Measurements from ENCODE around the gene TRMT11.

GRCh38 chr6:125950293-125950692 is 36.0 kb upstream of the TRMT11 start:
- TF ChIP-seq HNRNPL (IDR thresholded peaks at IDR 0.05; ENCODE audit: low read depth, low read length): no peak
- no peak for TF ChIP-seq BRF2 (CRISPR knock-in tag; IDR thresholded peaks at IDR 0.05)
- TF ChIP-seq POLR2G (IDR thresholded peaks at IDR 0.05; ENCODE audit: low read depth, low read length): no peak
- no peak for TF ChIP-seq NFYB (CRISPR knock-in tag; IDR thresholded peaks at IDR 0.05)
- no peak for TF ChIP-seq HOXA5 (CRISPR knock-in tag; IDR thresholded peaks at IDR 0.05)
- no peak for TF ChIP-seq CTCF (CRISPR knock-in tag; IDR thresholded peaks at IDR 0.05)
- TF ChIP-seq ZNF720 (CRISPR knock-in tag; IDR thresholded peaks at IDR 0.05): no peak
- no peak for TF ChIP-seq KLF11 (CRISPR knock-in tag; IDR thresholded peaks at IDR 0.05)
- no peak for TF ChIP-seq KLF15 (CRISPR knock-in tag; IDR thresholded peaks at IDR 0.05; ENCODE audit: borderline replicate concordance)

Data from HepG2 (cell line).